Measurements from ENCODE around the gene ASGR1. TPM values are rescaled to one million over a fixed set of nuclear protein-coding genes. Genes with fewer than 3 reads are reported as not detected.

ASGR1 gene
- total and polyA plus RNA-seq, 2 experiments from 2014 or later: 0.75 to 0.97 TPM

DNA sequence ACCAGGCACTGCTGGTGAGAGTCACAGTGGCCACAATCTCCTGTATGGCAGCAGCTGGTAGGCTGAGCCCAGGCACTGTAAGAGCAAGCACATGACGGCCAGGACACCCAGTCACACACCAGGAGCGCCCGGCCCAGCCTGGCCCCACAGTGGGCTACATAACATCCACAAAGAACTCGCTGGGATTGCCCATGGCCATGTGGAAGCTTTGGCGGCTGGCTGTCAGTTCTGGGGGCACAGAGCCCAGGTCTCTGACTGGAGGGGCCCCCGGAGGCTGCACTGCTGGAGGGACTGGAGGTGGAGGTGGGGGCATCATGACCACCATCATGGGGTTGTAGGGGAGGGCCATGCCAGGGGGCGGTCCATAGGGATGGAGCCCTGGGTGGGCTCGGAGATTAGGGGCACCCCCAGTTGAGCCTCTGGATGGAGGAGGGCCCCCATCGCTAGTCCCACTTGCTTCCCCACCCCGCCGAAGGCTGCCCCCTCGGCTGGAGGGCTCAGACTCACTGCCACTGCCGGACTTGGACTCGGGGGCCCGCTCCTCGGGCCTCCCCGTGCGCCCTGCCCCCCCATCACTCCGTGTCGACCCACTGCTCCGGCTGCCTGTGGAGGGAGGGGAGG is 46.7 kb upstream of the ASGR1 start:
- no peak for DNase-seq
- Histone ChIP-seq H3K36me3 (ENCODE audit: low read depth) (peaks cover 21% of the 10 kb centered on the region; the same call in 1 of the 2 replicates), H3K4me1 (ENCODE audit: insufficient read depth) (no peaks in the 10 kb centered on the region), H3K4me2 (ENCODE audit: unreplicated experiment) (no peak overlapping the region), H3K9ac (no peak overlapping the region), H2AFZ (no peak overlapping the region), H3K9me3 (ENCODE audit: low read depth) (no peaks in the 10 kb centered on the region), H3K79me2 (ENCODE audit: insufficient read depth) (peaks cover 48% of the 10 kb centered on the region), H3K4me3 (no peak overlapping the region), H3K27me3 (replicated peaks; ENCODE audit: insufficient read depth) (no peaks in the 10 kb centered on the region), H3K9me2 (ENCODE audit: insufficient read depth) (no peaks in the 10 kb centered on the region), H4K20me1 (ENCODE audit: insufficient read depth) (no peaks in the 10 kb centered on the region), H3K27ac (no peak overlapping the region), H3F3A (ENCODE audit: insufficient read depth) (peaks cover 21% of the 10 kb centered on the region; the same call in 1 of the 2 replicates)
- TF ChIP-seq EZH2 (IDR thresholded peaks at IDR 0.05; ENCODE audit: insufficient read depth, poor library complexity, severe bottlenecking) (no peak), EZH2phosphoT487 (IDR thresholded peaks at IDR 0.05; ENCODE audit: insufficient read depth, low read depth) (no peak)
- in situ Hi-C loops (cut with MboI): no loop called here
- 76 to 84% methylated on average over 16 to 20 of the region's 21 CpGs for WGBS, 2 experiments (ENCODE audit: low coverage in 1 of 2, low lambda C conversion rate in 2 of 2, missing lambda C conversion rate in 2 of 2)

DNA sequence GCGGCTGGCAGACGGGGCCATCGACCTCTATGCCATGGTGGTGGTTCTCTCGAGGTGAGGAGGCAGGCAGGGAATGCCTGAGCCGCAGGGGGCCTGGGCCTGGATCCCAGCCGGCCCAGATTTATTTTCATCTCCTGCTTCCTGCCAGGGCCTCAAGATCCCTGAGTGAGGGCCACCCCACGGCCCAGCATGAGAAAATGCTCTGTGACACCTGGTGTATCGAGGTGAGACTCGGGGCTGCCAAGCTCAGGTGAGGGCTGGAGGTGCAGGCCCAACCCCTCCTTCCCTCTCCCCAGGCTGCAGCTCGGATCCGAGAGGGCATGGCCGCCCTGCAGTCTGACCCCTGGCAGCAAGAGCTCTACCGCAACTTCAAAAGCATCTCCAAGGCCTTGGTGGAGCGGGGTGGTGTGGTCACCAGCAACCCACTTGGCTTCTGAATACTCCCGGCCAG is 45.5 kb upstream of the ASGR1 start:
- Histone ChIP-seq H3F3A (ENCODE audit: insufficient read depth) (peaks cover 21% of the 10 kb centered on the region; the same call in 1 of the 2 replicates), H4K20me1 (ENCODE audit: insufficient read depth) (no peaks in the 10 kb centered on the region), H3K79me2 (ENCODE audit: insufficient read depth) (peaks cover 45% of the 10 kb centered on the region), H3K9me2 (ENCODE audit: insufficient read depth) (no peaks in the 10 kb centered on the region), H2AFZ (no peak overlapping the region), H3K9me3 (ENCODE audit: low read depth) (no peaks in the 10 kb centered on the region), H3K4me1 (ENCODE audit: insufficient read depth) (no peaks in the 10 kb centered on the region), H3K27ac (no peak overlapping the region), H3K4me2 (ENCODE audit: unreplicated experiment) (no peak overlapping the region), H3K36me3 (ENCODE audit: low read depth) (peaks cover 21% of the 10 kb centered on the region; the same call in 1 of the 2 replicates), H3K27me3 (replicated peaks; ENCODE audit: insufficient read depth) (no peaks in the 10 kb centered on the region), H3K9ac (no peak overlapping the region), H3K4me3 (no peak overlapping the region)
- no peak for DNase-seq
- TF ChIP-seq EZH2phosphoT487 (IDR thresholded peaks at IDR 0.05; ENCODE audit: insufficient read depth, low read depth) (no peak), EZH2 (IDR thresholded peaks at IDR 0.05; ENCODE audit: insufficient read depth, poor library complexity, severe bottlenecking) (no peak)
- in situ Hi-C loops (cut with MboI): no loop called here
- 80% methylated on average over 14 to 15 of the region's 15 CpGs for WGBS, 2 experiments (ENCODE audit: low coverage in 1 of 2, low lambda C conversion rate in 2 of 2, missing lambda C conversion rate in 2 of 2)

DNA sequence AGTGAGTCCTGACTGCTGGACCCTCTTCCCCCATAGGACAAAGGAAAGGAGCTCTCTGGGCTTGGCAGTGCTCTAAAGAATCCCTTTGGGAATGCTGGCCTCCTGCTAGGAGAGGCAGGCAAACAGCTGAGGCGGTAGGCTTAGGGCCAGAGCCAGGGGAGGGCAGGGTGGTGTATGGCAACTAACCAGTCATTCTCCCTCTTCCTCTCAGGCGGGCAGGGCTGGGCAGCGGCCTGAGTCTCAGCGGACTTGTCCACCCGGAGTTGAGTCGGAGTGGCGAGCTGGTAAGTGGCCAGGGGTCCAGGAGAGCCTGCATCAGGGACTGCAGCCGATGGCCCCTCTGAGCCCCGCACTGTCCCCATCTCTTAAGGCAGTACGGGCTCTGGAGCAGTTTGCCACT is 44.9 kb upstream of the ASGR1 start:
- no peak overlapping the region for H3K27ac ChIP-seq
- TF ChIP-seq EZH2phosphoT487 (IDR thresholded peaks at IDR 0.05; ENCODE audit: insufficient read depth, low read depth) (no peak), EZH2 (IDR thresholded peaks at IDR 0.05; ENCODE audit: insufficient read depth, poor library complexity, severe bottlenecking) (no peak)
- peaks cover 21% of the 10 kb centered on the region; the same call in 1 of the 2 replicates for H3K36me3 ChIP-seq (ENCODE audit: low read depth)
- H3K4me2 ChIP-seq (ENCODE audit: unreplicated experiment): no peak overlapping the region
- H3K4me3 ChIP-seq: no peak overlapping the region
- H3K9me3 ChIP-seq (ENCODE audit: low read depth): no peaks in the 10 kb centered on the region
- H3K9me2 ChIP-seq (ENCODE audit: insufficient read depth): no peaks in the 10 kb centered on the region
- DNase-seq: no peak
- H2AFZ ChIP-seq: no peak overlapping the region
- H3K9ac ChIP-seq: no peak overlapping the region
- H3F3A ChIP-seq (ENCODE audit: insufficient read depth): peaks cover 21% of the 10 kb centered on the region; the same call in 1 of the 2 replicates
- H3K79me2 ChIP-seq (ENCODE audit: insufficient read depth): peaks cover 39% of the 10 kb centered on the region
- 82 to 84% methylated on average over 9 to 10 of the region's 10 CpGs for WGBS, 2 experiments (ENCODE audit: low coverage in 1 of 2, low lambda C conversion rate in 2 of 2, missing lambda C conversion rate in 2 of 2)
- 0 out of 2 replicates have a peak, but pooled peaks cover 5% of the 10 kb centered on the region for H3K4me1 ChIP-seq (ENCODE audit: insufficient read depth)
- no peaks in the 10 kb centered on the region for H3K27me3 ChIP-seq (replicated peaks; ENCODE audit: insufficient read depth)
- H4K20me1 ChIP-seq (ENCODE audit: insufficient read depth): no peaks in the 10 kb centered on the region
- in situ Hi-C loops (cut with MboI): no loop called here

DNA sequence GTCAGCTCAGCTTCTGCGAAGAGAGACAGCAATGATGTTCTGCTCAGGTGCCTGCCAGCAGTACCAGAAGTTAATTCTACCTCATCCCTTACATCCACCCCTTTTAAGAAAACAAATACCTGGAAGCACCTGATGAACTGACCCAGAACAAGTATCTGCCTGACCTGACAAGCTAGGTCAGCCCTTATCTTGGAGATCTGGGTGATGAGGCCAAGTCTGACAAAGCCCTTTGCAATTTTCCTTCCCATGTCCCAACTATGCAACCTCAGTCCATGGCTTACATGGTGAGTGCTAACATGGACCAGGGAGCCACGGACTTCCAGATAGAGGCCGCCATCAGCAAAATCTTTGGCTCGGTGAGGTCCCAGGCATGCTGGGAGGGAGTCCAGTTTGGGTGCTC is 44.2 kb upstream of the ASGR1 start:
- H3K36me3 ChIP-seq (ENCODE audit: low read depth): peaks cover 21% of the 10 kb centered on the region; the same call in 1 of the 2 replicates

More for the DNA sequence above, 44.2 kb upstream of the ASGR1 start:
- 72 to 78% methylated on average over 4 of the region's 4 CpGs for WGBS, 2 experiments (ENCODE audit: low coverage in 1 of 2, low lambda C conversion rate in 2 of 2, missing lambda C conversion rate in 2 of 2)
- H3K4me3 ChIP-seq: no peak overlapping the region
- DNase-seq: no peak
- peaks cover 21% of the 10 kb centered on the region; the same call in 1 of the 2 replicates for H3F3A ChIP-seq (ENCODE audit: insufficient read depth)
- no peaks in the 10 kb centered on the region for H3K9me2 ChIP-seq (ENCODE audit: insufficient read depth)
- H3K9ac ChIP-seq: no peak overlapping the region
- no peaks in the 10 kb centered on the region for H3K27me3 ChIP-seq (replicated peaks; ENCODE audit: insufficient read depth)
- H3K79me2 ChIP-seq (ENCODE audit: insufficient read depth): peaks cover 32% of the 10 kb centered on the region
- TF ChIP-seq EZH2 (IDR thresholded peaks at IDR 0.05; ENCODE audit: insufficient read depth, poor library complexity, severe bottlenecking): no peak
- TF ChIP-seq EZH2phosphoT487 (IDR thresholded peaks at IDR 0.05; ENCODE audit: insufficient read depth, low read depth): no peak
- no peak overlapping the region for H3K4me2 ChIP-seq (ENCODE audit: unreplicated experiment)
- H2AFZ ChIP-seq: no peak overlapping the region
- H4K20me1 ChIP-seq (ENCODE audit: insufficient read depth): no peaks in the 10 kb centered on the region
- no peaks in the 10 kb centered on the region for H3K9me3 ChIP-seq (ENCODE audit: low read depth)
- 0 out of 2 replicates have a peak, but pooled peaks cover 7% of the 10 kb centered on the region for H3K4me1 ChIP-seq (ENCODE audit: insufficient read depth)
- no peak overlapping the region for H3K27ac ChIP-seq
- in situ Hi-C loops (cut with MboI): no loop called here
